Measurements from ENCODE around the gene RBKS. TPM values are rescaled to one million over a fixed set of nuclear protein-coding genes. Genes with fewer than 3 reads are reported as not detected.

Gene RBKS
- total and polyA plus RNA-seq, 2 of the 8 experiments (the other 6 are each of a cell fraction or from before 2014, with no cell fraction given): 1.1 to 1.5 TPM

DNA sequence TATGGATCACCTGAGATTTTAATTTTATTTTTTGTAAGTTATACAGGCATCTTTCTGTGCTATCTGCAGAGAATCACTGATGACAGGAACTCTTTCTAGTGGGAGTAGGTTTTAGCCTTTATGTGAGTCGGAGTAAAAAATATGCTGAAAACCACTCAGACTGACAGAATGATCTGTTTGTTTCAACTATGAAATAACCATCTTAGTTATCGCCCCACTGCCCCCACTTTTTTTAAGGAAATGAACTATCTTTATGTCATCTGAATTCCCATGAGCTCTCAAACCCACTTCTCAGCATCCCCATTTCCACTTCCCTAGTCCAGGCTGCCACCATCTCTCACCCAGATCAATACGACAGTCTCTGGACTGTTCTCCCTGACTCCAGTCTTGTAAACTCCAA is 79.7 kb downstream of the RBKS start (continued):
- TF ChIP-seq, protein P1, sequence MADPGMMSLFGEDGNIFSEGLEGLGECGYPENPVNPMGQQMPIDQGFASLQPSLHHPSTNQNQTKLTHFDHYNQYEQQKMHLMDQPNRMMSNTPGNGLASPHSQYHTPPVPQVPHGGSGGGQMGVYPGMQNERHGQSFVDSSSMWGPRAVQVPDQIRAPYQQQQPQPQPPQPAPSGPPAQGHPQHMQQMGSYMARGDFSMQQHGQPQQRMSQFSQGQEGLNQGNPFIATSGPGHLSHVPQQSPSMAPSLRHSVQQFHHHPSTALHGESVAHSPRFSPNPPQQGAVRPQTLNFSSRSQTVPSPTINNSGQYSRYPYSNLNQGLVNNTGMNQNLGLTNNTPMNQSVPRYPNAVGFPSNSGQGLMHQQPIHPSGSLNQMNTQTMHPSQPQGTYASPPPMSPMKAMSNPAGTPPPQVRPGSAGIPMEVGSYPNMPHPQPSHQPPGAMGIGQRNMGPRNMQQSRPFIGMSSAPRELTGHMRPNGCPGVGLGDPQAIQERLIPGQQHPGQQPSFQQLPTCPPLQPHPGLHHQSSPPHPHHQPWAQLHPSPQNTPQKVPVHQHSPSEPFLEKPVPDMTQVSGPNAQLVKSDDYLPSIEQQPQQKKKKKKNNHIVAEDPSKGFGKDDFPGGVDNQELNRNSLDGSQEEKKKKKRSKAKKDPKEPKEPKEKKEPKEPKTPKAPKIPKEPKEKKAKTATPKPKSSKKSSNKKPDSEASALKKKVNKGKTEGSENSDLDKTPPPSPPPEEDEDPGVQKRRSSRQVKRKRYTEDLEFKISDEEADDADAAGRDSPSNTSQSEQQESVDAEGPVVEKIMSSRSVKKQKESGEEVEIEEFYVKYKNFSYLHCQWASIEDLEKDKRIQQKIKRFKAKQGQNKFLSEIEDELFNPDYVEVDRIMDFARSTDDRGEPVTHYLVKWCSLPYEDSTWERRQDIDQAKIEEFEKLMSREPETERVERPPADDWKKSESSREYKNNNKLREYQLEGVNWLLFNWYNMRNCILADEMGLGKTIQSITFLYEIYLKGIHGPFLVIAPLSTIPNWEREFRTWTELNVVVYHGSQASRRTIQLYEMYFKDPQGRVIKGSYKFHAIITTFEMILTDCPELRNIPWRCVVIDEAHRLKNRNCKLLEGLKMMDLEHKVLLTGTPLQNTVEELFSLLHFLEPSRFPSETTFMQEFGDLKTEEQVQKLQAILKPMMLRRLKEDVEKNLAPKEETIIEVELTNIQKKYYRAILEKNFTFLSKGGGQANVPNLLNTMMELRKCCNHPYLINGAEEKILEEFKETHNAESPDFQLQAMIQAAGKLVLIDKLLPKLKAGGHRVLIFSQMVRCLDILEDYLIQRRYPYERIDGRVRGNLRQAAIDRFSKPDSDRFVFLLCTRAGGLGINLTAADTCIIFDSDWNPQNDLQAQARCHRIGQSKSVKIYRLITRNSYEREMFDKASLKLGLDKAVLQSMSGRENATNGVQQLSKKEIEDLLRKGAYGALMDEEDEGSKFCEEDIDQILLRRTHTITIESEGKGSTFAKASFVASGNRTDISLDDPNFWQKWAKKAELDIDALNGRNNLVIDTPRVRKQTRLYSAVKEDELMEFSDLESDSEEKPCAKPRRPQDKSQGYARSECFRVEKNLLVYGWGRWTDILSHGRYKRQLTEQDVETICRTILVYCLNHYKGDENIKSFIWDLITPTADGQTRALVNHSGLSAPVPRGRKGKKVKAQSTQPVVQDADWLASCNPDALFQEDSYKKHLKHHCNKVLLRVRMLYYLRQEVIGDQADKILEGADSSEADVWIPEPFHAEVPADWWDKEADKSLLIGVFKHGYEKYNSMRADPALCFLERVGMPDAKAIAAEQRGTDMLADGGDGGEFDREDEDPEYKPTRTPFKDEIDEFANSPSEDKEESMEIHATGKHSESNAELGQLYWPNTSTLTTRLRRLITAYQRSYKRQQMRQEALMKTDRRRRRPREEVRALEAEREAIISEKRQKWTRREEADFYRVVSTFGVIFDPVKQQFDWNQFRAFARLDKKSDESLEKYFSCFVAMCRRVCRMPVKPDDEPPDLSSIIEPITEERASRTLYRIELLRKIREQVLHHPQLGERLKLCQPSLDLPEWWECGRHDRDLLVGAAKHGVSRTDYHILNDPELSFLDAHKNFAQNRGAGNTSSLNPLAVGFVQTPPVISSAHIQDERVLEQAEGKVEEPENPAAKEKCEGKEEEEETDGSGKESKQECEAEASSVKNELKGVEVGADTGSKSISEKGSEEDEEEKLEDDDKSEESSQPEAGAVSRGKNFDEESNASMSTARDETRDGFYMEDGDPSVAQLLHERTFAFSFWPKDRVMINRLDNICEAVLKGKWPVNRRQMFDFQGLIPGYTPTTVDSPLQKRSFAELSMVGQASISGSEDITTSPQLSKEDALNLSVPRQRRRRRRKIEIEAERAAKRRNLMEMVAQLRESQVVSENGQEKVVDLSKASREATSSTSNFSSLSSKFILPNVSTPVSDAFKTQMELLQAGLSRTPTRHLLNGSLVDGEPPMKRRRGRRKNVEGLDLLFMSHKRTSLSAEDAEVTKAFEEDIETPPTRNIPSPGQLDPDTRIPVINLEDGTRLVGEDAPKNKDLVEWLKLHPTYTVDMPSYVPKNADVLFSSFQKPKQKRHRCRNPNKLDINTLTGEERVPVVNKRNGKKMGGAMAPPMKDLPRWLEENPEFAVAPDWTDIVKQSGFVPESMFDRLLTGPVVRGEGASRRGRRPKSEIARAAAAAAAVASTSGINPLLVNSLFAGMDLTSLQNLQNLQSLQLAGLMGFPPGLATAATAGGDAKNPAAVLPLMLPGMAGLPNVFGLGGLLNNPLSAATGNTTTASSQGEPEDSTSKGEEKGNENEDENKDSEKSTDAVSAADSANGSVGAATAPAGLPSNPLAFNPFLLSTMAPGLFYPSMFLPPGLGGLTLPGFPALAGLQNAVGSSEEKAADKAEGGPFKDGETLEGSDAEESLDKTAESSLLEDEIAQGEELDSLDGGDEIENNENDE (IDR thresholded peaks at IDR 0.05; ENCODE audit: insufficient replicate concordance, low read length): no peak

Measured in H1 (cell line).